Measurements from ENCODE around the gene PADI3. TPM values are rescaled to one million over a fixed set of nuclear protein-coding genes. Genes with fewer than 3 reads are reported as not detected.

Gene PADI3
- polyA plus RNA-seq, 1 donor: not detected

DNA sequence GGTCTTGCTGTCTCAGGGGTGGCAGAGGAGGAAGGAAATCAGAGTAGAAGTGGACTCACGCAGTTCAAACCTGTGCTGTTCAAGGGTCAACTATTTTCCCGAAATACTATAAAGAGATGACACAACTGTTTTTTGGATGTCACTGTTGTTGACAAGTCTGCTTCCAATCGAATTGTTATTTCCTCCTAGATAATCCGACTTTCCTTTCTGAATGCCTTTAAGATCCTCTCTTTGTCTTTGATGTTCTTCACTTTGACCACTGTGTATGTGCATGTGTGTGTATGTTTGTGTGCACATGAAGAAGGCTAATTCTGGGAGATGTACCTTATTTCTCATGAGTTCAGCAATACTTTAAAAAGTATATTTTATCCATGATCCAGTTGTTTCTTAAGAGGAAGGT, 80.7 kb downstream of the PADI3 start:
- DNase-seq (ENCODE audit: low read depth): no peak

DNA sequence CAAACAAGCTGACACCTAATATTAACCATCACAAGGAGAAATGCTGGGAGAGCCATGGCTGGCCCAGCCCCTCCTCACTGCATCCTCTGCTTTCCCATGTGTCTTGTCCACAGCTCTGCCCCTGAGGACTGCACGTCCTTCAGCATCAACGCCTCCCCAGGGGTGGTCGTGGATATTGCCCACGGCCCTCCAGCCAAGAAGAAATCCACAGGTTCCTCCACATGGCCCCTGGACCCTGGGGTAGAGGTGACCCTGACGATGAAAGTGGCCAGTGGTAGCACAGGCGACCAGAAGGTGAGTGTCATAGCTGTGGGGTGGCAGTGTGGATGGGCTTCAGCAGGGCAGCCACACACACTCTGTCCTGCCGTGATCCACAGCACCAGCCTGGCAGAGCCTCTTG, 82.0 kb downstream of the PADI3 start:
- no peak for DNase-seq (ENCODE audit: low read depth)

DNA sequence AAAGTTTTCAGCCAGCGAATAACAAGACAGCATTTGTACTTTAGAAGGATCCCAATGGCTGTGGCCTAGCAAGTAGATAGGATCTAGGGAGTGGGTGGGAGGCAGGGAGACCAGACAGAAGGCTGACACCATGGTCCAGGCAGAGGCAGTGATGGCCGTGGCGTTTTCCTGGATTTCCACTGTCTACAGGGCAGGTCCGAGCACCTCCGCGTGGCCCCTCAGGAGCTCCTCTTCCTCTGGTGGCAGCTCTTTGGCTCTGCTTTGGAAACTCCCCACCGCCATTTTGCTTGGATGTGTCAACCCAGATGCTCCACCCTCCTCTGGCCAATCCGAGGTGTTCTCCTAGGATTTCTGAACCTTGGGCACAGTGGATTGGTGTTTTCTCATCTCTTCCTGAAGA, 84.2 kb downstream of the PADI3 start:
- no peak for DNase-seq (ENCODE audit: low read depth)

Other genes starting within 250 kb of the PADI3 start
- gene ATP13A2, start 237.2 kb upstream of the PADI3 start, polyA plus RNA-seq (ENCODE audit: insufficient read length): 16.4 TPM
- gene SDHB, start 195.1 kb upstream of the PADI3 start, polyA plus RNA-seq (ENCODE audit: insufficient read length): 95.5 TPM
- 111 TPM for gene PADI2, start 129.6 kb upstream of the PADI3 start, polyA plus RNA-seq (ENCODE audit: insufficient read length)
- gene PADI1, start 44.0 kb upstream of the PADI3 start, polyA plus RNA-seq (ENCODE audit: insufficient read length): 0.47 TPM
- 0.96 TPM for gene PADI4, start 59.1 kb downstream of the PADI3 start, polyA plus RNA-seq (ENCODE audit: insufficient read length)
- not detected for gene PADI6, start 123.1 kb downstream of the PADI3 start, polyA plus RNA-seq (ENCODE audit: insufficient read length)
- 30.7 TPM for gene RCC2, start 190.6 kb downstream of the PADI3 start, polyA plus RNA-seq (ENCODE audit: insufficient read length)

All from forelimb muscle (tissue), 1 donor.